Stimulated activated naive CD8-positive, alpha-beta T cell treated with anti-CD3 and anti-CD28 coated beads, Interleukin-15, amount 100 ng/mL, for 72 hours (primary cell): ENCODE data around the gene ACOT11.

Source experiments
- ATAC-seq: fragments of 150-1000 bp; cut with Tn5 transposase; 2 replicates; pipeline ENCODE4 v1.10.0; 2021; ENCODE audit warnings: mild to moderate bottlenecking, moderate library complexity
- DNase-seq, 2 donors: peaks; one replicate each; pipeline ENCODE4 v3.0.0; 2021 to 2022
- H3K27ac Mint-ChIP-seq, 2 donors: one replicate each; pipeline ENCODE4 v1.8.0; 2022; ENCODE audit warnings: mild to moderate bottlenecking in 2 of 2, mixed read lengths in 2 of 2, moderate library complexity in 2 of 2
- H3K27me3 Mint-ChIP-seq: one replicate; pipeline ENCODE4 v1.8.0; 2022; ENCODE audit warnings: mixed read lengths
- H3K4me1 Mint-ChIP-seq: one replicate; pipeline ENCODE4 v1.8.0; 2022; ENCODE audit warnings: mild to moderate bottlenecking, mixed read lengths
- H3K4me3 Mint-ChIP-seq, 2 donors: one replicate each; pipeline ENCODE4 v1.8.0; 2022; ENCODE audit warnings: mild to moderate bottlenecking in 2 of 2, mixed read lengths in 2 of 2, moderate library complexity in 1 of 2
- H3K9me3 Mint-ChIP-seq, 2 donors: one replicate each; pipeline ENCODE4 v1.8.0; 2022; ENCODE audit warnings: mixed read lengths in 2 of 2

Gene ACOT11

GRCh38 chr1:54604572-54605370 lies 56.7 kb downstream of the ACOT11 start:
- no peaks in the 10 kb centered on the region for H3K27me3 Mint-ChIP-seq
- H3K9me3 Mint-ChIP-seq: no peaks in the 10 kb centered on the region
- DNase-seq: peak; percentile 18 to 45
- H3K27ac Mint-ChIP-seq: peak overlapping the region; percentile 63 to 67
- H3K4me1 Mint-ChIP-seq: peaks cover 15% of the 10 kb centered on the region
- ATAC-seq: peak; percentile 83
- H3K4me3 Mint-ChIP-seq: no peak overlapping the region

GRCh38 chr1:54606096-54606989 lies 58.3 kb downstream of the ACOT11 start:
- H3K9me3 Mint-ChIP-seq: no peaks in the 10 kb centered on the region
- ATAC-seq (no peak), DNase-seq (no peak)
- no peak overlapping the region for H3K4me3 Mint-ChIP-seq
- peaks cover 15% of the 10 kb centered on the region for H3K4me1 Mint-ChIP-seq
- H3K27me3 Mint-ChIP-seq: no peaks in the 10 kb centered on the region
- no peak overlapping the region for H3K27ac Mint-ChIP-seq

DNA sequence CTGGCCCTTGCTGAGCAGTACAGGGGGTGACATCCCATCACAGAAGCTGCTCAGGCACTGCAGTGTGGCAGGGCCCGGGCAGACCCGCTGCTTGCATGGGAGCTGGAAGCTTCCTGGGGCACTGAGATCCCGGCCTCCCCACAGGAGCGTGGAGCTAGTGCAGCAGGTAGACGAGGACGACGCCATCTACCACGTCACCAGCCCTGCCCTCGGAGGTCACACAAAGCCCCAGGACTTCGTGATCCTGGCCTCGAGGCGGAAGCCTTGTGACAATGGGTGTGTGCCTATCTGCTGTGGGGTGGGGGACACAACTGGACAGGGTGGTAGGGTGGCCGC lies 58.9 kb downstream of the ACOT11 start:
- peaks cover 15% of the 10 kb centered on the region for H3K4me1 Mint-ChIP-seq
- H3K27me3 Mint-ChIP-seq: no peaks in the 10 kb centered on the region
- H3K27ac Mint-ChIP-seq: no peak overlapping the region
- no peak for DNase-seq
- H3K9me3 Mint-ChIP-seq: no peaks in the 10 kb centered on the region
- H3K4me3 Mint-ChIP-seq: no peak overlapping the region
- ATAC-seq: no peak

DNA sequence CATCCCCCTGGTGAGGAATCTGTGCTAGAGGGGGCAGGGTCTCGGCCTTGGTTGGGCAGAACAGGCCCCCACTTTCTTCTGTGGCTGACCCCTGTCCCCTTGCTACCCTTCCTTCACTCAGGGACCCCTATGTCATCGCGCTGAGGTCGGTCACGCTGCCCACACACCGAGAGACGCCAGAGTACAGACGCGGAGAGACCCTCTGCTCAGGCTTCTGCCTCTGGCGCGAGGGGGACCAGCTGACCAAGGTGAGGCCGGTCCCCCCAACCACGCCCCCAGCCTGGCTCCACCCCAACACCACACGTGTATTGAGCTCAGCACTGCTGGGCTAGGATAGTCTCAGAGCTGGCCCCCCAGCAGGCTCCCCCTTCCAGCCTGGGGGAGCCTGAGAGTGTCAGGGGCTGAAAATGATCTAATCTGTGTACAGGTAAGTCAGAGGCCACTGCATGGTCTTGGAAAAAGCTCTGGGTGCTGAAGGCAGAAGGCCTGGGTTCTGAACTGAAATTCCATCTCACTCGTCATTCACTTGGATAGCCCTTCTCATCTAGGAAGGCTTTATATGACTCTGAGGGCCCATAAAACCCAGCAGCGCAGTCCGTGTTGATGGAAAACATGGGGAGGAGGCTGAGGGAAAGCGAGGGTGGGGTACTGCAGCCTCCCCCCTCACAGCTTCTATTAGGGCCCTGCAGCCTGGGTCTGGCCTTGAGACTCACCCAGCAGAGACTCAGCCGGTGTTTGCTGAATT lies 60.0 kb downstream of the ACOT11 start:
- Mint-ChIP-seq H3K27me3 (no peaks in the 10 kb centered on the region), H3K9me3 (no peaks in the 10 kb centered on the region), H3K27ac (no peak overlapping the region), H3K4me3 (no peak overlapping the region), H3K4me1 (peaks cover 15% of the 10 kb centered on the region)
- DNase-seq (no peak), ATAC-seq (no peak)

DNA sequence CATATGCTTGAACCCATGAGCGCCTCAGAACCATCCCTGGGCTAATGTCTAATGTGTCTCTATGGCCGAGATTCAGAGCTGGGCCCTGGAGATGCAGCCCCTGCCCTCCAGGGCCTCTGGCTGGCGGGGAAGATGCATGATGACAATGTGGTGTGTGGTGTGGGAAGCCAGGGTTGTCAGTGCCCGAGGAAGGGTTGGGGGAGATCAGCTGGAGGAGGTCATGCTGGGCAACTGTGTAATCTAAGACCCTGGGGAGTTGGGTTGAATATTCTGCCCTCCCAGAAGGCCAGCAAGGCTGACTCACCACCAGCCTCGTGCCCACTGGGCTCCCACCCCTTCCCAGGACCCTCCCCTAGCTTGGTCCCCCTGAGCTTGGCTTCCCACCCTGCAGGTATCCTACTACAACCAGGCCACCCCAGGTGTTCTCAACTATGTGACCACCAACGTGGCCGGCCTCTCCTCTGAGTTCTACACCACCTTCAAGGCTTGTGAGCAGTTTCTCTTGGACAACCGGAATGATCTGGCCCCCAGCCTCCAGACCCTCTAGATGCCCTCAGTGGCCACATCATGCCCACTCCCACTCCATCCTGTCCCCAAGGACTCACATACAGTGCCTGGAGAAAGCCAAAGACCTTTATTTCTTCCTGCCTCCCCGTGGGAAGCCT lies 60.7 kb downstream of the ACOT11 start:
- Mint-ChIP-seq H3K4me3 (no peak overlapping the region), H3K9me3 (no peaks in the 10 kb centered on the region), H3K4me1 (peaks cover 15% of the 10 kb centered on the region), H3K27ac (no peak overlapping the region), H3K27me3 (no peaks in the 10 kb centered on the region)
- DNase-seq (no peak), ATAC-seq (no peak)

GRCh38 chr1:54609301-54609921 lies 61.4 kb downstream of the ACOT11 start:
- no peaks in the 10 kb centered on the region for H3K27me3 Mint-ChIP-seq
- H3K9me3 Mint-ChIP-seq: no peaks in the 10 kb centered on the region
- no peak overlapping the region for H3K4me3 Mint-ChIP-seq
- DNase-seq: no peak
- no peak overlapping the region for H3K27ac Mint-ChIP-seq
- ATAC-seq: no peak
- peaks cover 11% of the 10 kb centered on the region for H3K4me1 Mint-ChIP-seq

GRCh38 chr1:54610048-54610447 lies 62.0 kb downstream of the ACOT11 start:
- H3K27ac Mint-ChIP-seq: no peak overlapping the region
- no peak overlapping the region for H3K4me3 Mint-ChIP-seq
- DNase-seq: no peak
- no peaks in the 10 kb centered on the region for H3K9me3 Mint-ChIP-seq
- no peaks in the 10 kb centered on the region for H3K27me3 Mint-ChIP-seq
- H3K4me1 Mint-ChIP-seq: peaks cover 4% of the 10 kb centered on the region
- no peak for ATAC-seq

- DNase-seq (no peak), ATAC-seq (no peak)
- Mint-ChIP-seq H3K4me3 (no peak overlapping the region), H3K4me1 (no peaks in the 10 kb centered on the region), H3K27me3 (no peaks in the 10 kb centered on the region), H3K9me3 (no peaks in the 10 kb centered on the region), H3K27ac (no peak overlapping the region)
Observed at GRCh38 chr1:54610601-54611580, 62.9 kb downstream of the ACOT11 start.

GRCh38 chr1:54611621-54612020 lies 63.6 kb downstream of the ACOT11 start:
- Mint-ChIP-seq H3K4me1 (no peaks in the 10 kb centered on the region), H3K9me3 (no peaks in the 10 kb centered on the region), H3K27me3 (no peaks in the 10 kb centered on the region), H3K4me3 (no peak overlapping the region), H3K27ac (no peak overlapping the region)
- DNase-seq (no peak), ATAC-seq (no peak)

GRCh38 chr1:54614024-54614423 lies 66.0 kb downstream of the ACOT11 start:
- no peak for DNase-seq
- ATAC-seq: no peak
- H3K4me1 Mint-ChIP-seq: no peaks in the 10 kb centered on the region
- no peaks in the 10 kb centered on the region for H3K9me3 Mint-ChIP-seq
- no peak overlapping the region for H3K4me3 Mint-ChIP-seq
- no peaks in the 10 kb centered on the region for H3K27me3 Mint-ChIP-seq
- H3K27ac Mint-ChIP-seq: peak overlapping the region; percentile 23 to 34

- H3K27ac Mint-ChIP-seq: no peak overlapping the region
- no peaks in the 10 kb centered on the region for H3K4me1 Mint-ChIP-seq
- H3K4me3 Mint-ChIP-seq: no peak overlapping the region
- ATAC-seq: no peak
- no peaks in the 10 kb centered on the region for H3K27me3 Mint-ChIP-seq
- no peak for DNase-seq
- no peaks in the 10 kb centered on the region for H3K9me3 Mint-ChIP-seq
Observed at GRCh38 chr1:54614563-54614962, 66.5 kb downstream of the ACOT11 start.

DNA sequence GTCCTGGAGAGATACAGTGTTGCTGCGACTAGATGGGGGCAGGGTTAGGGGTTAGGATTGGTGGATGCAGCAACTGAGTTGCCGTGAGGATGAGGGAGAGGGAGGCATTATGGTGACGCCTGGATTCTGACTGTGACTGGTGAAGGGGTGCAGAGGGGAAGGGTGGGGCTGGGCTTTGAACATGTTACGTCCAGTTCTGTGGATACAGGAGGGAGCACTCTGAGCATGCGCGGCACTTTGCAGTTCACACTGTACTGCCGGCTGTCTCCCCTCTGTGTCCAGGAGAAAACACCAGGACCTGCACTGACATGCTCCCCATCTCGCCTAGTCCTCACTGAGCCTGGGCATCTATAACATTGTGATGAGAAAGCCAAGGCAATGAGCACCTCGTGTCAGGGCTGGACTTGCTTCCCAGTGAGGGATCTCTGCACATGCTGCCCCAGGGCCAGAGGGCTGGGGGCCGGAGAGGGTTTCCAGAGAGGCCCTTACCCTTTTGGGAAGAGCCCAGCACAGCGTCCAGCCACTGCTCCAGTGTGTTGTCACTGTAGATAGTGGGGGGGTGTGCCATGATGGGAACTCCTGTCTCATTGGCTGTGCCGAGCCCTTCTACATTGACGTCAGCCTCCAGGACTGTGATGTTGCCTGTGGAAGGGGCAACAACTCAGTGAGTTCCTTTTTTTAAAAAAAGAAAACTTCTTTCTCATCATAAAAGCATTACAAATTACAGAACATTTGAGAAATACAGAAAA lies 67.7 kb downstream of the ACOT11 start:
- H3K9me3 Mint-ChIP-seq: no peaks in the 10 kb centered on the region
- no peaks in the 10 kb centered on the region for H3K4me1 Mint-ChIP-seq
- H3K4me3 Mint-ChIP-seq: no peak overlapping the region
- ATAC-seq (no peak), DNase-seq (no peak)
- no peaks in the 10 kb centered on the region for H3K27me3 Mint-ChIP-seq
- H3K27ac Mint-ChIP-seq: no peak overlapping the region

- H3K9me3 Mint-ChIP-seq: no peaks in the 10 kb centered on the region
- no peak overlapping the region for H3K27ac Mint-ChIP-seq
- no peaks in the 10 kb centered on the region for H3K27me3 Mint-ChIP-seq
- H3K4me3 Mint-ChIP-seq: no peak overlapping the region
- no peak for ATAC-seq
- H3K4me1 Mint-ChIP-seq: no peaks in the 10 kb centered on the region
- no peak for DNase-seq
Observed at GRCh38 chr1:54619749-54620148, 71.7 kb downstream of the ACOT11 start.
